ENCODE measurements around the gene CD9.
"Not testable (repeated sequence)": the region's sequence is repeated elsewhere in the genome, so short reads cannot be mapped to it uniquely, and the experiment has no call there.

CD9 gene, protein sequence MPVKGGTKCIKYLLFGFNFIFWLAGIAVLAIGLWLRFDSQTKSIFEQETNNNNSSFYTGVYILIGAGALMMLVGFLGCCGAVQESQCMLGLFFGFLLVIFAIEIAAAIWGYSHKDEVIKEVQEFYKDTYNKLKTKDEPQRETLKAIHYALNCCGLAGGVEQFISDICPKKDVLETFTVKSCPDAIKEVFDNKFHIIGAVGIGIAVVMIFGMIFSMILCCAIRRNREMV

DNA sequence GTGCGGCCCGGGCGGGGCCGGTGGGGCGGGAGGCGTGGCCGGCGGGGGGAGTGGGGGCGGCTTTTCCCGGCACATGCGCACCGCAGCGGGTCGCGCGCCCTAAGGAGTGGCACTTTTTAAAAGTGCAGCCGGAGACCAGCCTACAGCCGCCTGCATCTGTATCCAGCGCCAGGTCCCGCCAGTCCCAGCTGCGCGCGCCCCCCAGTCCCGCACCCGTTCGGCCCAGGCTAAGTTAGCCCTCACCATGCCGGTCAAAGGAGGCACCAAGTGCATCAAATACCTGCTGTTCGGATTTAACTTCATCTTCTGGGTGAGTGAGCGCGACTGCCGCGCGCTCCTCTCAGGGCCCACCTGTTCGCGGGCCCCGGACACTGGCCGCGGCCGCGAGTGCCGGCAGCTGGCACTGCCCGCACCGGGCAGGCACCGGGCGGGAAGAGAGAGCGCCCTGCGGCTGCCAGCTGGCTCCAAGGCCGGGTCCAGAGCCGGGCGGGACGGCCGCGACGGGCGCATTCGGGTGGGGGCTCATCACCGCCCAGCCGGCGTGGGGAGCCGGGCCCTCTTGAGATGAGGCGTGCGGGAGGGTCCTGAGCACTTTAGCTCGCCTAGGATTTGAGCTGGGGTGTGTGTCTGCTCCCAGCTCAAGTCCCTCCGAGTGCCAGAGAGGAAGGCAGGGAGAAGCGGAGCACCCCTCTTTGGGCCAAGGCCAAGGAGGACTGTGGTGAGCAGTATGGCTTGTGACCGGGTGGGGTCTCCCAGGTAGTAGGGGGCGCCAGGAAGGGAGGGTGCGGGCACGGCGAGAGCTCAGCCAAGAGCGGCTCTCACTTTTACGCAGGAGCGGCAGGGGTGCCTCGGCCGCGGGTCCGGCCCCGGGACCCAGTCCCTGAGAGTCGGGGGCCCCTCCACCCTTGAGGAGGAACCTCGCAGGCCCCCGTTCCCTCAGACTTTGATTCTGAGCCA lies at the start of gene CD9:
CD9 (plus strand) TSS at position 145 of the 957 bp plus-strand sequence; CDS start at position 245, 100 bp downstream.
- peak in 1 of 2 donors; percentile 9 for DNase-seq (ENCODE audit: low read depth in 2 of 2, low spot score in 1 of 2)

DNA sequence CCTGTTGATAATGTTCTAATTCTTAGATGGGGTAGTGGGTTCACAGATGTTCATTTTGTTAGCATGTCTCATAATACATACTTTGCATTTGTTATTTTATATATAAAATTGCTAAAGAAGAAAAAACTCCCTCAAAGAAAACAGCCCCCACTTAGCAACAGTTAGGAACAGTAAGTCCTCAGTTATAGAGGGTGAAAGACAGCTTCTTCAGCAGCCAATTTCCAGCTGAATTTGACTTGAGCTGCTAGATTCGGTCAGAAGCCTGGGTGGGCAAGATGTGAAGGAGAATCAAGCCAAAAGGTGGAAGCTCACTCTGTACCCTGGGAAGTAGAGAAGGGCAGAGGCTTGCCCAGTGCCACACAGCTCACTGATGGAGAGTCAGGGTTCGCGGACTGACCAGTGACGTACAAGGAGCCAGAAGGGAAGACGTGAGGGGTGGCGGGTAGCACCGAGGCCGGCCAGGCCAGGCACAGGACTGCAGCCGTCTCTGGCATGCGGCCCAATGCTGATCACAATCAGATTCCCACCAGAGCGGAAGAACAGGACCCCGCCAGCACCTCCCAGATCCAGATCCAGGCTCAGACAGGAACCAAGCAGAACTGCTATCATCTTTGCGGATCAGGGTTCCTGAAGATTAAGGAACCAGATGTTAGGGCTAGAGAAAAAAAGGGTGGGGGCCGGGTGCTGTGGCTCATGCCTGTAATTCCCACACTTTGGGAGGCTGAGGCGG lies 45.3 kb upstream of the CD9 start:
- no peak for DNase-seq (ENCODE audit: low read depth in 2 of 2, low spot score in 1 of 2)

DNA sequence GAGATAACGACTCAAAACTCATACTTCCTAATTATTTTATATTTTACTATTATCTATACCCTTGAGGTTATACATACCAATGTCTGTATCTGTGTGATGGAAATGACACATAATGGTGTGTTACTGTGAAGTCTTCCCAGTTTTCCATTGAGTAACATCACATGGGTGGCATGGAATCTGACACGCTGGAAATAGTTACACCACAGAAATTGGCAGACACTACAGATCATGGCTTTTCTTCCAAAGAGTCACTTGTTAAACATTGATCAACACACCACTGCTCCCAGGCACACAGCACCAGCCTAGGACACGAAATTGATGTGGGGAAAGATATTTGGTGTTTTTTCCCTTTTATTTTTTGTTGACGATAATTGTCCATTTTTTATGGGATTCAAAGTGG lies 42.7 kb upstream of the CD9 start:
- DNase-seq (ENCODE audit: low read depth in 2 of 2, low spot score in 1 of 2), result no peak

DNA sequence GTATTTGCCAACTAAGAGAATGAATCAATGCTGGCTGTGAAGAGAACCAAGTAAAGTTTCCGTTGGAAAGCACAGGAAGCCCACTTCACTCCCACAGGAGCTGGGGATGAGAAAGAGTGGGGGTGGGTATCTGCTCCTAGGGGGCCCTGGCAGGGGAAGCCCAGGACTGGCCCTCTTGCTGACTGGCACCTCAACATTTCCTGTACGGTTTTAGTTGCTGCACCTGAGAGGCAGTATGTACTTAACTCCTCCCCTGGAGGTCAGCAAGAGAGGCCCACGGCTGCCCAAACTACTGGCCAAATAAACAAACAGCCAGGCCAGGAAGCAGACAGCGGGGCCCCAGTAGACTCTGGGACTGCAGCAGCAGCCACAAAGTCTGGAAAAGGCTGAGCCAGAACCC lies 41.9 kb upstream of the CD9 start:
- DNase-seq (ENCODE audit: low read depth in 2 of 2, low spot score in 1 of 2), result no peak

DNA sequence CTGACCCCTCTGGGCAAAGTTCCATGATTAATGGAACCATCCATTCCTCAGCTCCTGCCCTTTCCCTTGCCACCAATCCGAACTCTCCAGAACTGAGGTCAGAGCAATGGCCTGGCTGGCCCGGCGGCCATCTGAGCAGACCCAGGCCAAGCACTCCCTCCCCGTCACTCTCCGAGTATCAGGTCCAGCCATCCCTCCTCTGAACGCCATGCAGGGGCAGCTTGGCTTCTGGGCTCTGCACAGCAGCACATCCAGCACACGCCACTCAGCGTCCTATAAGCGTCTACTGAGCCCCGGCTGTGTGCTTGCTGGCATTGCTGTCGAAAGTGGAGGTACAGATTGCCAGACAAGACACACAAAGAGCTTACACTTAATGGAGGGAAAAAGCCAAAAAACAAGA lies 41.5 kb upstream of the CD9 start:
- DNase-seq (ENCODE audit: low read depth in 2 of 2, low spot score in 1 of 2), result no peak

DNA sequence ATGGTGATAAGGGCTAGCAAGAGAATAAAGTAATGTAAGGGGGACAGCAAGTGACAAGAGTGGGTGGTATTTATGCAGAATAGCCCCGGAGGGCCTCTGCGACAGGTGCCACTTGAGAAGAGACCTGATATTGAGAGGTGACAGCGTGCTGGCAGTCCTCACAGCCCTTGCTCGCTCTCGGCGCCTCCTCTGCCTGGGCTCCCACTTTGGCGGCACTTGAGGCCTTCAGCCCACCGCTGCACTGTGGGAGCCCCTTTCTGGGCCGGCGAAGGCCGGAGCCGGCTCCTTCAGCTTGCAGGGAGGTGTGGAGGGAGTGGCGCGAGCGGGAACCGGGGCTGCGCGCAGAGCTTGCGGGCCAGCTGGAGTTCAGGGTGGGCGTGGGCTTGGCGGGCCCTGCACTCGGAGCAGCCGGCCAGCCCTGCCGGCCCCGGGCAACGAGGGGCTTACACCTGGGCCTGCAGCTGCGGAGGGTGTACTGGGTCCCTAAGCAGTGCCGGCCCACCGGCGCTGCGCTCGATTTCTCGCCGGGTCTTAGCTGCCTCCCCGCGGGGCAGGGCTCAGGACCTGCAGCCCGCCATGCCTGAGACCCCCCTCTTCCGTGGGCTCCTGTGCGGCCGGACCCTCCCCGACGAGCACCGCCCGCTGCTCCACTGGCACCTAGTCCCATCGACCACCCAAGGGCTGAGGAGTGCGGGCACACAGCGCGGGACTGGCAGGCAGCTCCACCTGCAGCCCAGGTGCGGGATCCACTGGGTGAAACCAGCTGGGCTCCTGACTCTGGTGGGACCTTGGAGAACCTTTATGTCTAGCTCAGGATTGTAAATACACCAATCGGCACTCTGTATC lies 40.8 kb upstream of the CD9 start:
- not testable (repeated sequence) for DNase-seq (ENCODE audit: low read depth in 2 of 2, low spot score in 1 of 2)

DNA sequence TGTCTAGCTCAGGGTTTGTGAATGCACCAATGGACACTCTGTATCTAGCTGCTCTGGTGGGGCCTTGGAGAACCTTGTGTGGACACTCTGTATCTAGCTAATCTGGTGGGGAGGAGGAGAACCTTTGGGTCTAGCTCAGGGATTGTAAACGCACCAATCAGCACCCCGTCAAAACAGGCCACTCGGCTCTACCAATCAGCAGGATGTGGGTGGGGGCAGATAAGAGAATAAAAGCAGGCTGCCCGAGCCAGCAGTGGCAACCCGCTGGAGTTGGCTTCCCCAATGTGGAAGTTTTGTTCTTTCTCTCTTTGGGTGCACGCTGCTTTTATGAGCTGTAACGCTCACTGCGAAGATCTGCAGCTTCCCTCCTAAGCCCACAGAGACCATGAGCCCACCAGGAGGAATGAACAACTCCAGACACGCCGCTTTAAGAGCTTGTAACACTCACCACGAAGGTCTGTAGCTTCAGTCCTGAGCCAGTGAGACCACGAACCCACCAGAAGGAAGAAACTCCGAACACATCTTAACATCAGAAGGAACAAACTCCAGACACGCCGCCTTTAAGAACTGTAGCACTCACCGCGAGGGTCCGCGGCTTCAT lies 40.1 kb upstream of the CD9 start:
- not testable (repeated sequence) for DNase-seq (ENCODE audit: low read depth in 2 of 2, low spot score in 1 of 2)

DNA sequence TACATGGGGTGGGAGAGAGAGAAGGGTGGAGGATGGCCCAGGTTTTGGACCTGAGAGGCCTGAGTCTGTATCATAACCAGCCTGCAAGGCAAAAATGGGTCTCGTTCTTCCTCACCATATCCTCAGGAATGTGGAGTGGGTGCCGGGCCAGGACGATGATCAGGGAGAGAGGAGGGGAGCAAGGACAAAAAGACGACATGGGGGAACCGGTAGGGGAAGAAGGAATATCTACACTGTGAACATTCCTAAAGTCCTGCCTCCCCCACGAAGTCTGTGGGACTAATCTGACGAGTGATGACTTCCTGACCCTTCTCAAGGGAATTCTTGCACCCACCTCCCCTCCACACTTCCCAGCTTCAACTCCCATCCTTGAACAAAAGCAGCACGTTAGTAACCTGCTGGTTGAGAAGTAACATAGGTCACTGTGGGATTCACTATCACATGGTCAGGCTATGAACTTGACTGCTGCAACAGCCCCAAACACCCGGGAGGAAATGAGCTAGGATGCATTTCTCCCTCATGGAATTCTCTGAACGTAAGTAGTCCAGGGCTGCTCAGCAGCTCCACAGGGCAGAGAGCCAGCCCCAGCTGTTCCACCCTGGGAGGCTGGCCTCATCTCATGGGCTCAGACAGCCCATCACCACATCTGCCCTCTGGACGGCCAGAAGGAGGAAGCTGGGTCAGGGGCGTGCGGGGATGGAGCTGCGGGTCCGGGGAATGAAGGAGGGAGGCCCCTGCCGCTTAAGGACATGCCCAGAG lies 38.9 kb upstream of the CD9 start:
- no peak for DNase-seq (ENCODE audit: low read depth in 2 of 2, low spot score in 1 of 2)

DNA sequence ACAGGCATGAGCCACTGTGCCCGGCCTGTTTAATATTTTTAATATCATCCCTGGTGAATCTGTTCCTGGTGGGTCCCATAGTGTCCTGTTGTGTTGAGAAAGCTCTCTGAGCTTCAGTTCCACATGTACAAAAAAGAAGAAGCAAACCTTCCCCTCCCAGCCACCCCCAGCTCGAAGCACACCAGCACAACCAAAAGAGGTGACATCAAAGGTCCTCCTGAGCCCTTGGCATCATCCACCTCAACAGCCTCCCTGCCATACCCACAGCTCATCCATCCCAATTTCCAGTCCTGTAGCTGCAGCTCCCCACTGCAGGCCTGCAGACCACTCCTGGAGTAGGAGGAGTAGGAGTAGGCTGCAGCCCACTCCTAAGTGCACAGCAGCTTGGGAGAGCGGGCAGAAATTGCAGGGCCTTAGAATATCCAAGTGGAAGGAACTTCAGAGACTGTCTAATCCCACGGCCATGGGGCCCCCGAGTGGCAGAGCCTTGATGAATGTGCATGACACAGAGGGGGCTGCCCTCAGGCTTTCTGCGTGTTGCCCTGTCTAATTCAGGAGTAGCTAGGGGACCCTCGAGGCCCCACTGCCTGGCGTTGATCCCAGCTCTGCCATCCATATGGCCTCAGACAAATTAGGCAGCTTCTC lies 36.7 kb upstream of the CD9 start:
- no peak for DNase-seq (ENCODE audit: low read depth in 2 of 2, low spot score in 1 of 2)

DNA sequence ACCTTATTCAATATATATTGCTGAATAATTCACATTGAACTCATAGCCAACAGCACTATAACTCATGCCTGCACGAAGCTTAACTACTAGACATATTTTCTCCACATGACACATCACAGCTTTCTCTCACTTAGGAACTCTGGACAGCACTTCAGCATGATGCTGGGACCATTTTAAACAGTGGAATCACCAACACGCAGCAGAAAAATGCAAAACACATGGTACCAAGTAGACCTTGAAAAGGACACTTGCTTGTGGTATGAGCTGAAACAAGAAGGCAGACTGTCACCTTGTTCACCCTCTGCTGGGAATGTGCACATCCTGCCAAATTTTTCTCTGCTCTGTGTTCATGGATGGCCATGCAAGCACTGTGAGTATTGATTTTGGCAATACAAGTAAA lies 34.8 kb upstream of the CD9 start:
- no peak for DNase-seq (ENCODE audit: low read depth in 2 of 2, low spot score in 1 of 2)

DNA sequence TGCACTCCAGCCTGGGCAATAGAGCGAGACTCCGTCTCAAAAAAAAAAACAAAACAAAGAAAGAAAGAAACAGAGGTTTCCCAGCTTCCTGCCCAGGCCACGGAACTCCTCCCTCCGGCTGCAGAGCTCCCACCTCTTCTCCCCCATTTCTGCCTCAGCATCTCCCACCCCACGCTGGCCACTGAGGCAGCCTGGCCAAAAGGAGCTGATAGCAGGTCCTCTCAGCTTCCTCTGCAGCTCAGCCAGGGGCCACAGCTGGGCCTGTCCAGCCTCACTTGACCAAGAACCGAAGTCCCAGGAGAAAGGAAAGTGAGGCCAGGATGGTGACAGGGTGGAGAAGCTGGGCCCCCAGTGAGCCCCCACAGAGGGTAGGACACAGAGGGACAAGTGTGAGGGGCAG lies 33.4 kb upstream of the CD9 start:
- no peak for DNase-seq (ENCODE audit: low read depth in 2 of 2, low spot score in 1 of 2)

DNA sequence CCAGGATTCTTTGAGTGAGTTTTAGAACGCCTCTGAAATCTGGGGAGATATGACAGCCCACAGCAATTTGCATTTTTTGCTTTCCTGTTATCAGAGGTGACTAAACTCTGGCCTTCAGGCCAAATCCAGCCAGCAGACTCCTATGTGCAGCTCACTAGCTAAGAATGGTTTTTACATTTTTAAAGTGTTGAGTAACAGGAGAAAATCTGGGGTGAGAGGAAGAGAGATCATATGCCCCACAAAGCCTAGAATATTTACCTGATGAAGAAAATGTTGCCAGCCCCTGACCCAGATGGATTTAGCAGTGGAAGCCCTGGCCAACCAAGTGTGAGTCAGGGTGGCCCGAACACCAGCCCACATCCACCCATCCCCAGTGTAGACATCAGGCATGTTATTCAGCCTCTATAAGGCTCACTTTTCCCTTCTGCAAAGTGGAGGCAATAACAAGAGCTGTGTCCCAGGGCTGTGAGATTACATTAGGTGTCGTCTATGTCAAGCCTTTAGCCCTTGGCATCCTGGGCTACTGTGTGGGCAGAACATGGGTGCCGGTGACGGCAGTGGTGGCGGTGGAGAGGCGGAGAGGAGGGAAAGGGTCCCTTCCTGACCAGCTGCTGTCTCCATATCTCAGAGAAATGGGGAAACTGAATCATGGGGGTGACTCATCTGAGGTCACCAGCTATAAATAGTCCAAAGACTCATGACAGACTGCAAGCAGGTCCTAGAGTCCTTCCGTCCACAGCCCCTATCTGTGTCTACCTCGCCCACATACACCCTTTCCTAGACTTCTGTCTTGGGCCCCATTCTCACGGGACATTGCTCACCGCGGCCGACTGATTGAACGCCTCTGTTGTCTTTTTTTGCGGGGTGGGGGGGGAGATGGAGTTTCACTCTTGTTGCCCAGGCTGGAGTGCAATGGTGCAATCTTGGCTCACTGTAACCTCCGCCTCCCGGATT lies 32.6 kb upstream of the CD9 start:
- DNase-seq (ENCODE audit: low read depth in 2 of 2, low spot score in 1 of 2), result peak; percentile 16 to 20

DNA sequence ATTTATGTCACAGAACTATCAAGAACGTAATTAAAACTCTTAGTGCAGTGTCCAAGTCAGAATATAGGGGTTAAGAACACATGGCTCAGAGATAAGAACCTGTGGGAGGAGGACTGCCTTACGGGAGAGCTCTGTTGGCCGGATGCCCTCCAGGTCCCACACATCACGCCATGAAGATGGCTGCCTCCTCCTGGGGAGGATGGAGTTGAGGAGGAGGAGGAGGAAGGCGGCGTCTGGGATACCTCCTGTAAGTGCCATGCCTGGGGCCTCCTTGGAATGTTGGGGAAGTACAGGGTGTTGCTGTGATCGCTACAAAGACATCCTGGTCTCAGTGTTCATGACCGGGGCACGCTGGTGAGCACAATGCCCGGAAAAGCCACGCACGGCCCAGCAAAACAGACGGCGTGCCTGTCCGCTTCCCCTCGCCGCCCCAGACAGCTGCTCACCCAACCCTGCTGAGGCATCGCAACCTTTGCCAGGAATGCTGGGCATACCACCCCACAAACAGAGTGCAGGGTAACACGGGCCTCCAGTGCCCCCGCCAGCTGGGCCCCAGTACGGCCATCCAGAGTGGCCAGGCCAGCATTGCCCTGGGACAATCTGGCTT lies 28.7 kb upstream of the CD9 start:
- DNase-seq (ENCODE audit: low read depth in 2 of 2, low spot score in 1 of 2), result no peak

DNA sequence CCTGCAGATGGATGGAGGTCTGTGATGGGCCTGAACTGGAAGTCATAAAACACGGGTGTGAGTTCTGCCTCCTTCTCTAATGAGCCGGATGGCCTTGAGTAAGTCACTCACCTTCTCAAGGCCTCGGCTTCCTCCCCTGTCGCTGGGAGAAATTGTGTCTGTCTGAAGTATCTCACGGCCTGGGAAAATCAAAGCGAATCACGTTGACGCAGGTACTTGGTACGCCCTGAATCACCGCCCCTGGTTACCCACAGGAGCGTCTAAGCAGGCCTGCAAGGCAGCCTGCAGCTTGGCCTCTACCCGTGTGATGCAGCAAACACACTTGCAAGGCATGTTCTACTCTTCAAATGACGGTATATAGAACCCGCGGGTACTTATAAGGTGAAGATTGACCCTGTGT lies 28.1 kb upstream of the CD9 start:
- DNase-seq (ENCODE audit: low read depth in 2 of 2, low spot score in 1 of 2), result no peak

DNA sequence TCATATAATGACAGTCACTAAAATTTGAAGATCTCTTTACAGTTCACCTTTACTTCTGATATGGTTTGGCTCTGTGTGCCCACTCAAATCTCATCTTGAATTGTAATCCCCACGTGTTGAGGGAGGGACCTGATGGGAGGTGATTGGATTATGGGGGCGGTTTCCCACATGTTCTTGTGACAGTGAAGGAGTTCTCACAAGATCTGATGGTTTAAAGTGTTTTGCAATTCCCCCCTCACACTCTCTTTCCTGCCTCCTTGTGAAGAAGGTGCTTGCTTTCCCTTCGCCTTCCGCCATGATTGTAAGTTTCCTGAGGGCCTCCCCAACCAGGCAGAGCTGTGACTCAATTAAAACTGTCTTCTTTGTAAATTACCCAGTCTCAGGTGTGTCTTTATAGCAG lies 27.3 kb upstream of the CD9 start:
- DNase-seq (ENCODE audit: low read depth in 2 of 2, low spot score in 1 of 2), result no peak

DNA sequence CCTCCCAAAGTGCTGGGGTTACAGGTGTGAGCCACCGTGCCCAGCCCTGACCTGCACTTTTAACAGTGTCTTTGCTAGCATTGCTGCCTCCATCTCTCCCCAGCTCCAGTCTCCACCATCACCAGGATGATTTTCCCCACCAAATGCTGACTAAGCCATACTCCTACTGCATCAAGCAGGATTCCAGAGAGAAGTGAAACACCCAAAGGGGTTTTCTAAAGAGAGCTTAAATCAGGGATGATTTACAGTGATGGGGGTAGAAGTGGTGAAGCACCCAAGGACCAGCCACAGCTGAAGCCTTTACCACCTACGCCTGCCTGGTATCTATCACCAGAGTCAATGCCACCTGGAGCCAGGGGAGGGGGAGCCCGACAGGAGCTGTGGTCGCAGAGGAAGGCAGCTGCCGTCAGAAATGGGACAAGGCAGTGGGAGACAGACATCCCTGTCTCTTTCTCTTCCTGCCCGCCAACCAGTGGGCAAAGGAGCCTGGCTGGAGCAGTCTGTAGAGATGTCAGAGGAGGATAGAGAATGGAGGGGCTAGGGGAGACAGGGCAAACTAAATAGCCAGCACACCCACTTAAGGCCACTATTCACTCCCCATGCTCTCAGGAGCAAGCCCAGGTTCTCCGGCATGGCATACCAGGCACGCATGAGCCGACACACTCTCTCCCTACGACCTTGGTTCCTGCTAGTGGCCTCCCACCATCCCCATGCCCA lies 22.4 kb upstream of the CD9 start:
- no peak for DNase-seq (ENCODE audit: low read depth in 2 of 2, low spot score in 1 of 2)

Measured in stimulated activated CD8-positive, alpha-beta memory T cell treated with anti-CD3 and anti-CD28 coated beads, Interleukin-4, amount 100 ng/mL, for 1 hour (primary cell).